ENCODE measurements around the gene TSEN34.
"Not testable (repeated sequence)": the region's sequence is repeated elsewhere in the genome, so short reads cannot be mapped to it uniquely, and the experiment has no call there.

DNA sequence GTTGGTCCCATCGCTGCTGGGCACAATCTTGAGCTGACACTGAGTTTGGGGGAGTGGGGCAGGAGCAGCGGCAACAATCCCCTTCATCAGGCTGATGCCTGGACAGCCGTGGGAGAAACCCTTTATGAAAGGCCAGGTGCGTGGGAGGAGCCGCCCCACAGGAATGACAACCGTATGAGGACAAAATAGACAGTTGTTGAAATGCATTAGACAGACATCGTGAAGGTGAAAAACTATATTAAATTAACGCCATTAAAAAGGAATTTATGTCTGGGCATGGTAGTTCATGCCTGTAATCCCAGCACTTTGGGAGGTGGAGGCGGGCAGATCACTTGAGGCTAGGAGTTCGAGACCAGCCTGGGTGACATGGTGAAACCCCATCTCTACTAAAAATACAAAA is 33.5 kb downstream of the TSEN34 start:
- TF ChIP-seq, protein P1, sequence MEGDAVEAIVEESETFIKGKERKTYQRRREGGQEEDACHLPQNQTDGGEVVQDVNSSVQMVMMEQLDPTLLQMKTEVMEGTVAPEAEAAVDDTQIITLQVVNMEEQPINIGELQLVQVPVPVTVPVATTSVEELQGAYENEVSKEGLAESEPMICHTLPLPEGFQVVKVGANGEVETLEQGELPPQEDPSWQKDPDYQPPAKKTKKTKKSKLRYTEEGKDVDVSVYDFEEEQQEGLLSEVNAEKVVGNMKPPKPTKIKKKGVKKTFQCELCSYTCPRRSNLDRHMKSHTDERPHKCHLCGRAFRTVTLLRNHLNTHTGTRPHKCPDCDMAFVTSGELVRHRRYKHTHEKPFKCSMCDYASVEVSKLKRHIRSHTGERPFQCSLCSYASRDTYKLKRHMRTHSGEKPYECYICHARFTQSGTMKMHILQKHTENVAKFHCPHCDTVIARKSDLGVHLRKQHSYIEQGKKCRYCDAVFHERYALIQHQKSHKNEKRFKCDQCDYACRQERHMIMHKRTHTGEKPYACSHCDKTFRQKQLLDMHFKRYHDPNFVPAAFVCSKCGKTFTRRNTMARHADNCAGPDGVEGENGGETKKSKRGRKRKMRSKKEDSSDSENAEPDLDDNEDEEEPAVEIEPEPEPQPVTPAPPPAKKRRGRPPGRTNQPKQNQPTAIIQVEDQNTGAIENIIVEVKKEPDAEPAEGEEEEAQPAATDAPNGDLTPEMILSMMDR (IDR thresholded peaks at IDR 0.05) = not testable (repeated sequence)
- not testable (repeated sequence) for TF ChIP-seq POLR2A (IDR thresholded peaks at IDR 0.05)
